Inflammatory macrophage treated with lipopolysaccharide for 1 hour (primary cell): ENCODE measurements around the gene DOHH.

ENCODE experiments used
- DNase-seq, 2 donors: peaks; one replicate each; pipeline ENCODE4 v3.0.0-alpha.2; 2020 to 2022

The DOHH gene

GRCh38 chr19:3500429-3501101, at the start of gene DOHH:
TSS of gene DOHH (minus strand) at chr19:3500674. CDS start at chr19:3496814, 3,860 bp downstream.
- DNase-seq: peak; percentile 93 to 97

- no peak for DNase-seq
Observed at GRCh38 chr19:3549816-3550215, 49.3 kb upstream of the DOHH start.

GRCh38 chr19:3548606-3549005, 48.1 kb upstream of the DOHH start:
- DNase-seq: peak; percentile 75 to 92

- DNase-seq: no peak
Observed at GRCh38 chr19:3547767-3548282, 47.4 kb upstream of the DOHH start.

- peak in 1 of 2 donors; percentile 31 for DNase-seq
Observed at GRCh38 chr19:3547301-3547731, 46.8 kb upstream of the DOHH start.

- DNase-seq: no peak
Observed at GRCh38 chr19:3546119-3546518, 45.6 kb upstream of the DOHH start.

- DNase-seq: no peak
Observed at GRCh38 chr19:3545669-3546034, 45.2 kb upstream of the DOHH start.

- DNase-seq: peak; percentile 33 to 91
Observed at GRCh38 chr19:3544742-3545668, 44.5 kb upstream of the DOHH start.

GRCh38 chr19:3544058-3544376, 43.5 kb upstream of the DOHH start:
- DNase-seq: no peak

- no peak for DNase-seq
Observed at GRCh38 chr19:3543150-3544057, 42.9 kb upstream of the DOHH start.

GRCh38 chr19:3539756-3540118, 39.3 kb upstream of the DOHH start:
- DNase-seq: no peak

GRCh38 chr19:3538965-3539755, 38.7 kb upstream of the DOHH start, which contains the start of gene TEKTIP1:
TSS of gene TEKTIP1 (plus strand) at chr19:3539174. CDS start at chr19:3539178, 4 bp downstream.
- DNase-seq: no peak

GRCh38 chr19:3538258-3538929, 37.9 kb upstream of the DOHH start:
- no peak for DNase-seq

- no peak for DNase-seq
Observed at GRCh38 chr19:3537438-3538240, 37.2 kb upstream of the DOHH start.

- no peak for DNase-seq
Observed at GRCh38 chr19:3537101-3537437, 36.6 kb upstream of the DOHH start.

GRCh38 chr19:3536429-3537100, 36.1 kb upstream of the DOHH start:
- peak in 1 of 2 donors; percentile 43 for DNase-seq

- DNase-seq: no peak
Observed at GRCh38 chr19:3535981-3536380, 35.5 kb upstream of the DOHH start.

GRCh38 chr19:3535563-3535965, 35.1 kb upstream of the DOHH start:
- no peak for DNase-seq

- DNase-seq: no peak
Observed at GRCh38 chr19:3535235-3535535, 34.7 kb upstream of the DOHH start.
